ENCODE results near the gene LRP3. TPM values are rescaled to one million over a fixed set of nuclear protein-coding genes. Genes with fewer than 3 reads are reported as not detected.

The LRP3 gene
- total and polyA plus RNA-seq, 2 experiments from 2014 or later: 3.5 to 62.7 TPM

DNA sequence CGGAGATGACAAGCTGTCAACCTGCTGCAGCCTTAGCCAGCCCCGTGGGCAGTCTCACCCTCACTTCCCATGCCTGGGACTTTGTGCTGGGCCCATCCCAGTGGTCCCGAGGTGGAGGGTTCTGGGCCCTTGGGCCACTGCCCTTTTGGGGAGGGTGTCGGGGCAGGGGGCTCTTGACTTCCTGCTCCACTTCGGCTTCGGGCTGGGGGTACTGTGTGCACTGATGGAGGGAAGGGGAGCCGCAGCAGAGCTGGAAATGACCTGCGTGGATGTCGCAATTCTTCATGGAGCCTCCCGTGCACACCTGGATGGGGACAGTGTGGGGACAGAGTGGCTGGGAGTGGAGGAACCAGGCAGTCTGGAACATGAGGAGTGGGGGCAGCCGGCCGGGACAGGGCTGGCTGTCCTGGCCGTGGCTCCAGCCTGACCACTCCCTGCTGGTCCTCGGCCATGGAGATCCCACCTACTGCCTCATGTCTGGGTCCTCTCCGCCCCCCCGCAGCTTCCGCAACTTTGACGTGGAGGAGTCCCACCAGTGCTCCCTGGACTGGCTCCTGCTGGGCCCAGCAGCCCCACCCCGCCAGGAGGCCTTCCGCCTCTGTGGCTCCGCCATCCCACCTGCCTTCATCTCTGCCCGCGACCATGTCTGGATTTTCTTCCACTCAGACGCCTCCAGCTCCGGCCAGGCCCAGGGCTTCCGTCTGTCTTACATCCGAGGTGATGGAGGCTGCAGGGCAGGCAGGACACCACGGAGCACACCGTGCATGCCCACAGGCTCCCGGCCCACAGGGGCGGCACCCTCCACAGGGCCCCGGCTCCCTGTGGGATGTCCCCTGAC, 10.2 kb downstream of the LRP3 start (continued):
- no peak for TF ChIP-seq ZNF462 (CRISPR knock-in tag; IDR thresholded peaks at IDR 0.05)
- no peak for TF ChIP-seq EZH2 (IDR thresholded peaks at IDR 0.05; ENCODE audit: low read depth, unreplicated experiment)
- no peak for TF ChIP-seq ETS1 (IDR thresholded peaks at IDR 0.05)

DNA sequence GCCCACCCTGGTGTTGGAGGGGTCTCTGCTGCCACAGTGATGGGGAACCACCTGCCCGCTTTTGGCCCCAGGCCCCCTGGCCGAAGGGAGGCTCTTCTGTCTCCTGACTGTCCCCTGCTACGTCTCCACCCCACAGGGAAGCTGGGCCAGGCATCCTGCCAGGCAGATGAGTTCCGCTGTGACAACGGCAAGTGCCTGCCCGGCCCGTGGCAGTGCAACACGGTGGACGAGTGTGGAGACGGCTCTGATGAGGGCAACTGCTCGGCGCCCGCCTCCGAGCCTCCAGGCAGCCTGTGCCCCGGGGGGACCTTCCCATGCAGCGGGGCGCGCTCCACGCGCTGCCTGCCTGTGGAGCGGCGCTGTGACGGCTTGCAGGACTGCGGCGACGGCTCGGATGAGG, 11.0 kb downstream of the LRP3 start:
- Histone ChIP-seq H3F3A (replicated peaks; ENCODE audit: low read depth) (no peaks in the 10 kb centered on the region), H3K27me3 (ENCODE audit: insufficient read depth) (no peaks in the 10 kb centered on the region), H3K79me2 (replicated peaks; ENCODE audit: insufficient read depth) (no peaks in the 10 kb centered on the region), H3K27ac (ENCODE audit: low read depth) (no peak overlapping the region), H3K36me3 (ENCODE audit: insufficient read depth) (no peaks in the 10 kb centered on the region), H2AFZ (no peak overlapping the region), H3K9me2 (ENCODE audit: insufficient read depth) (no peaks in the 10 kb centered on the region), H4K20me1 (replicated peaks; ENCODE audit: insufficient read depth) (peaks cover 4% of the 10 kb centered on the region; the same call in 1 of the 2 replicates), H3K4me1 (ENCODE audit: insufficient read depth) (no peaks in the 10 kb centered on the region), H3K4me2 (no peak overlapping the region), H3K4me3 (no peak overlapping the region)
- H3K9me3 Mint-ChIP-seq: no peaks in the 10 kb centered on the region
- no peak for DNase-seq (ENCODE audit: low spot score)
- no peak overlapping the region for H3K4me3 Mint-ChIP-seq
- ATAC-seq: no peak
- peaks cover 10% of the 10 kb centered on the region for H3K27me3 Mint-ChIP-seq (ENCODE audit: insufficient read depth, low read depth, poor library complexity)
- no peak overlapping the region for H3K27ac Mint-ChIP-seq
- H3K36me3 Mint-ChIP-seq (ENCODE audit: low read depth): peaks cover 7% of the 10 kb centered on the region
- H3K4me1 Mint-ChIP-seq: no peaks in the 10 kb centered on the region
- no peak for TF ChIP-seq POLR2AphosphoS5 (IDR thresholded peaks at IDR 0.05; ENCODE audit: low read depth)
- no peak for TF ChIP-seq ZNF331 (CRISPR knock-in tag; IDR thresholded peaks at IDR 0.05; ENCODE audit: low read depth)
- no peak for TF ChIP-seq NANOG (IDR thresholded peaks at IDR 0.05; ENCODE audit: borderline replicate concordance)
- TF ChIP-seq, protein P1, sequence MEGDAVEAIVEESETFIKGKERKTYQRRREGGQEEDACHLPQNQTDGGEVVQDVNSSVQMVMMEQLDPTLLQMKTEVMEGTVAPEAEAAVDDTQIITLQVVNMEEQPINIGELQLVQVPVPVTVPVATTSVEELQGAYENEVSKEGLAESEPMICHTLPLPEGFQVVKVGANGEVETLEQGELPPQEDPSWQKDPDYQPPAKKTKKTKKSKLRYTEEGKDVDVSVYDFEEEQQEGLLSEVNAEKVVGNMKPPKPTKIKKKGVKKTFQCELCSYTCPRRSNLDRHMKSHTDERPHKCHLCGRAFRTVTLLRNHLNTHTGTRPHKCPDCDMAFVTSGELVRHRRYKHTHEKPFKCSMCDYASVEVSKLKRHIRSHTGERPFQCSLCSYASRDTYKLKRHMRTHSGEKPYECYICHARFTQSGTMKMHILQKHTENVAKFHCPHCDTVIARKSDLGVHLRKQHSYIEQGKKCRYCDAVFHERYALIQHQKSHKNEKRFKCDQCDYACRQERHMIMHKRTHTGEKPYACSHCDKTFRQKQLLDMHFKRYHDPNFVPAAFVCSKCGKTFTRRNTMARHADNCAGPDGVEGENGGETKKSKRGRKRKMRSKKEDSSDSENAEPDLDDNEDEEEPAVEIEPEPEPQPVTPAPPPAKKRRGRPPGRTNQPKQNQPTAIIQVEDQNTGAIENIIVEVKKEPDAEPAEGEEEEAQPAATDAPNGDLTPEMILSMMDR (conservative IDR thresholded peaks at IDR 0.05; ENCODE audit: low read depth in 2 of 2): no peak
- TF ChIP-seq STAT1 (IDR thresholded peaks at IDR 0.05; ENCODE audit: unreplicated experiment): no peak
- no peak for TF ChIP-seq EZH2 (IDR thresholded peaks at IDR 0.05; ENCODE audit: low read depth, unreplicated experiment)
- TF ChIP-seq JUNB (IDR thresholded peaks at IDR 0.05; ENCODE audit: unreplicated experiment): no peak
- no peak for TF ChIP-seq ZNF114 (CRISPR knock-in tag; IDR thresholded peaks at IDR 0.05)
- TF ChIP-seq REST (IDR thresholded peaks at IDR 0.05; ENCODE audit: unreplicated experiment): no peak
